Measurements from ENCODE around the gene CA6. TPM values are rescaled to one million over a fixed set of nuclear protein-coding genes. Genes with fewer than 3 reads are reported as not detected.
A peak's percentile ranks its signal among the peaks of the same experiment; 100 is the strongest.

Gene CA6
- total RNA-seq, 1 experiment from 2014 or later, result not detected

DNA sequence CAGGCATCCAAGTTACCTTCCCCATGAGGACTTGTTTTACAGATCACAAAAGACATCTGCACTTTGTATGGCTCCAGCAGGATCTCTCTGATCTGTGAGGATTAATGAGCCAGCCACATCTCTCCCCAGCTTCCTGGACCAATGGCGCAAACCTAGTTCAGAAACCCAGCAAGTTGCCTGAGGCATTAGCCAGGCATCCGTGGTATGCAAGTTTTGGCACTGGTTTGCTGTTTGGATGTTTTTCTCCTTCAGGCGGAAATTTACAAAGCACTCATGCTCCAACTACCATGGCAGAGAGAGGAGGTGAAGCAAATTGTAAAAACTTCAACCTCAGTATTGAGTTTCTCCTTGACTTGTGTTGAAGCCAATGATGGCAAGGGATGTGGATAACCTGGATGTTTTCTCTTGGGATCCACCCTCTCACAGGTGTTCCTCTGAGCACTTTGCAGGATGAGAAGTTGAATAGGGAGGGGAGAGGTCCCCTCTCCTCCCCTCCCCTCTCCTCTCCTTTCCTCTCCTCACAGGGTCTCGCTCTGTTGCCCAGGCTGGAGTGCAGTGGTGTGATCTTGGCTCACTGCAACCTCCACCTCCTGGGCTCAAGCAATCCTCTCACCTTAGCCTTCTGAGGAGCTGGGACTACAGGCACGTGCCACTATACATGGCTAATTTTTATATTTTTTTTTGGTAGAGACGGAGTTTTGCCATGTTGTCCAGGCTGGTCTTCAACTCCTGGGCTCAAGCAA lies 41.6 kb upstream of the CA6 start:
- no peaks in the 10 kb centered on the region for H4K20me1 ChIP-seq (ENCODE audit: control insufficient read depth, insufficient read depth, insufficient read length)
- H3K9ac ChIP-seq (ENCODE audit: extremely low read depth, insufficient read length, low read length), result no peak overlapping the region
- no peaks in the 10 kb centered on the region for H3K79me1 ChIP-seq (ENCODE audit: insufficient read depth, low read depth, low read length, poor library complexity, severe bottlenecking)
- no peaks in the 10 kb centered on the region for H3K79me2 ChIP-seq (ENCODE audit: insufficient read depth, low read length)
- H3K14ac ChIP-seq (ENCODE audit: insufficient read depth, low read length), result no peak overlapping the region; the same call in 1 of the 2 replicates
- H3K9me3 Mint-ChIP-seq, result no peaks in the 10 kb centered on the region
- no CpG with 5 or more reads among the region's 6 CpGs for WGBS (ENCODE audit: extremely low coverage, insufficient read length, low lambda C conversion rate)
- H3K27ac ChIP-seq (ENCODE audit: insufficient read length, low read depth, low read length), result no peak overlapping the region
- no peak overlapping the region for H4K8ac ChIP-seq (replicated peaks; ENCODE audit: insufficient read length, low read depth, low read length)
- peaks cover 21 to 24% of the 10 kb centered on the region in 2 experiments for H3K4me1 Mint-ChIP-seq
- no peaks in the 10 kb centered on the region; the same call in 1 of the 2 replicates for H3K4me1 ChIP-seq (ENCODE audit: insufficient read depth, low read length)
- H2AFZ ChIP-seq (ENCODE audit: low read length), result no peak overlapping the region
- H2BK12ac ChIP-seq (ENCODE audit: insufficient read length, low read depth, low read length), result no peak overlapping the region
- no peaks in the 10 kb centered on the region for H3K27me3 ChIP-seq (ENCODE audit: insufficient read depth, low read length)
- TF ChIP-seq, protein P1, sequence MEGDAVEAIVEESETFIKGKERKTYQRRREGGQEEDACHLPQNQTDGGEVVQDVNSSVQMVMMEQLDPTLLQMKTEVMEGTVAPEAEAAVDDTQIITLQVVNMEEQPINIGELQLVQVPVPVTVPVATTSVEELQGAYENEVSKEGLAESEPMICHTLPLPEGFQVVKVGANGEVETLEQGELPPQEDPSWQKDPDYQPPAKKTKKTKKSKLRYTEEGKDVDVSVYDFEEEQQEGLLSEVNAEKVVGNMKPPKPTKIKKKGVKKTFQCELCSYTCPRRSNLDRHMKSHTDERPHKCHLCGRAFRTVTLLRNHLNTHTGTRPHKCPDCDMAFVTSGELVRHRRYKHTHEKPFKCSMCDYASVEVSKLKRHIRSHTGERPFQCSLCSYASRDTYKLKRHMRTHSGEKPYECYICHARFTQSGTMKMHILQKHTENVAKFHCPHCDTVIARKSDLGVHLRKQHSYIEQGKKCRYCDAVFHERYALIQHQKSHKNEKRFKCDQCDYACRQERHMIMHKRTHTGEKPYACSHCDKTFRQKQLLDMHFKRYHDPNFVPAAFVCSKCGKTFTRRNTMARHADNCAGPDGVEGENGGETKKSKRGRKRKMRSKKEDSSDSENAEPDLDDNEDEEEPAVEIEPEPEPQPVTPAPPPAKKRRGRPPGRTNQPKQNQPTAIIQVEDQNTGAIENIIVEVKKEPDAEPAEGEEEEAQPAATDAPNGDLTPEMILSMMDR (conservative IDR thresholded peaks at IDR 0.05), result no peak
- no peak overlapping the region for H2BK5ac ChIP-seq (ENCODE audit: insufficient read length, low read length)
- no peak overlapping the region for H4K5ac ChIP-seq (ENCODE audit: insufficient read length, low read depth, low read length)
- H3K27ac Mint-ChIP-seq, result peak overlapping the region in 1 of 3 experiments; percentile 76; a peak in 1 of 7 replicates
- no peaks in the 10 kb centered on the region for H3K23me2 ChIP-seq (ENCODE audit: insufficient read length, low read depth, low read length, poor library complexity, severe bottlenecking)
- H3K4me3 Mint-ChIP-seq, result no peak overlapping the region
- no peak overlapping the region for H3K56ac ChIP-seq (ENCODE audit: insufficient read length, low read depth, low read length)
- peaks cover 3% of the 10 kb centered on the region; the same call in 1 of the 2 replicates for H3K27me3 Mint-ChIP-seq (ENCODE audit: low read depth)
- no peak overlapping the region for H2BK15ac ChIP-seq (ENCODE audit: low read depth, low read length)
- H3K18ac ChIP-seq (ENCODE audit: insufficient read length, low read depth, low read length), result no peak overlapping the region
- H3K23ac ChIP-seq (ENCODE audit: insufficient read length, low read depth, low read length), result no peak overlapping the region
- H3K4me2 ChIP-seq (ENCODE audit: insufficient read depth, insufficient read length, low read length), result no peak overlapping the region
- H3K4ac ChIP-seq (ENCODE audit: low read depth, low read length), result no peak overlapping the region
- no peak overlapping the region for H4K91ac ChIP-seq (ENCODE audit: insufficient read length, low read depth, low read length)
- no peaks in the 10 kb centered on the region for H3K9me3 ChIP-seq (ENCODE audit: control insufficient read depth, low read depth, low read length)
- no peak overlapping the region for H2AK5ac ChIP-seq (ENCODE audit: insufficient read length, low read length)
- no peak for DNase-seq
- no peak overlapping the region for H2BK120ac ChIP-seq (ENCODE audit: low read depth, low read length, poor library complexity, severe bottlenecking)
- no peaks in the 10 kb centered on the region for H3K36me3 Mint-ChIP-seq (ENCODE audit: insufficient read depth in 1 of 3, low read depth in 3 of 3)
- no peak overlapping the region for H3T11ph ChIP-seq (ENCODE audit: low read length)
- H2BK20ac ChIP-seq (ENCODE audit: low read depth, low read length, poor library complexity, severe bottlenecking), result no peak overlapping the region

All from H9 (cell line).